GM12878 (cell line): ENCODE results near the gene ADAMTS3.

Experiments used
- CHD2 ChIP-seq: IDR thresholded peaks from 2 replicates; pipeline ENCODE4 v1.6.1; 2011; ENCODE audit warnings: low read depth, low read length, improper control_type of control experiment, borderline replicate concordance
- HDAC6 ChIP-seq: fragments of 200-600 bp; sonication (generic); IDR thresholded peaks from one replicate; pipeline ENCODE4 v1.8.0; 2017; ENCODE audit warnings: antibody characterized with exemption; ENCODE audit not compliant: unreplicated experiment
- POLR2A ChIP-seq: IDR thresholded peaks from 2 replicates; pipeline ENCODE4 v1.6.1; 2011; ENCODE audit warnings: low read depth, mild to moderate bottlenecking, low read length
- SIX5 ChIP-seq: IDR thresholded peaks from 2 replicates; pipeline ENCODE4 v1.6.1; 2011; ENCODE audit warnings: mild to moderate bottlenecking, low read depth, low read length, moderate library complexity; ENCODE audit not compliant: severe bottlenecking
- SUPT20H ChIP-seq: IDR thresholded peaks from 2 replicates; pipeline ENCODE4 v1.6.1; 2011; ENCODE audit warnings: low read depth, mild to moderate bottlenecking, low read length, moderate library complexity, borderline replicate concordance; ENCODE audit not compliant: control insufficient read depth
- ZNF622 ChIP-seq: fragments of 450-650 bp; IDR thresholded peaks from 2 replicates; pipeline ENCODE4 v1.6.1; 2017; ENCODE audit warnings: mild to moderate bottlenecking, inconsistent platforms
- TF ChIP-seq, protein P1 (sequence below), 3 experiments: IDR thresholded peaks in 2 of 3; conservative IDR thresholded peaks in 1 of 3; 2 replicates each; pipeline ENCODE4 v1.5.1; 2011; ENCODE audit warnings: low read depth in 3 of 3, low read length in 3 of 3, mild to moderate bottlenecking in 3 of 3, control low read depth in 2 of 3, moderate library complexity in 2 of 3, inconsistent platforms in 1 of 3, mixed read lengths in 1 of 3; ENCODE audit not compliant: control insufficient read depth in 2 of 3, insufficient read depth in 1 of 3; ENCODE audit errors: extremely low read depth in 1 of 3
- TF ChIP-seq, protein P2 (sequence below): fragments of 450-650 bp; IDR thresholded peaks from 2 replicates; pipeline ENCODE4 v1.6.1; 2017; ENCODE audit warnings: mild to moderate bottlenecking
- TF ChIP-seq, protein P3 (sequence below): IDR thresholded peaks from 2 replicates; pipeline ENCODE4 v1.6.1; 2012; ENCODE audit warnings: mild to moderate bottlenecking, low read depth, low read length

- TF ChIP-seq CHD2 (no peak), HDAC6 (no peak), POLR2A (no peak), SIX5 (no peak), ZNF622 (no peak), SUPT20H (no peak)
- TF ChIP-seq, protein P1, sequence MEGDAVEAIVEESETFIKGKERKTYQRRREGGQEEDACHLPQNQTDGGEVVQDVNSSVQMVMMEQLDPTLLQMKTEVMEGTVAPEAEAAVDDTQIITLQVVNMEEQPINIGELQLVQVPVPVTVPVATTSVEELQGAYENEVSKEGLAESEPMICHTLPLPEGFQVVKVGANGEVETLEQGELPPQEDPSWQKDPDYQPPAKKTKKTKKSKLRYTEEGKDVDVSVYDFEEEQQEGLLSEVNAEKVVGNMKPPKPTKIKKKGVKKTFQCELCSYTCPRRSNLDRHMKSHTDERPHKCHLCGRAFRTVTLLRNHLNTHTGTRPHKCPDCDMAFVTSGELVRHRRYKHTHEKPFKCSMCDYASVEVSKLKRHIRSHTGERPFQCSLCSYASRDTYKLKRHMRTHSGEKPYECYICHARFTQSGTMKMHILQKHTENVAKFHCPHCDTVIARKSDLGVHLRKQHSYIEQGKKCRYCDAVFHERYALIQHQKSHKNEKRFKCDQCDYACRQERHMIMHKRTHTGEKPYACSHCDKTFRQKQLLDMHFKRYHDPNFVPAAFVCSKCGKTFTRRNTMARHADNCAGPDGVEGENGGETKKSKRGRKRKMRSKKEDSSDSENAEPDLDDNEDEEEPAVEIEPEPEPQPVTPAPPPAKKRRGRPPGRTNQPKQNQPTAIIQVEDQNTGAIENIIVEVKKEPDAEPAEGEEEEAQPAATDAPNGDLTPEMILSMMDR (IDR thresholded peaks at IDR 0.05 in 2 of 3, conservative IDR thresholded peaks at IDR 0.05 in 1 of 3; ENCODE audit: control insufficient read depth in 2 of 3, extremely low read depth in 1 of 3, insufficient read depth in 1 of 3, low read depth in 3 of 3, low read length in 3 of 3): no peak
- TF ChIP-seq, protein P2, sequence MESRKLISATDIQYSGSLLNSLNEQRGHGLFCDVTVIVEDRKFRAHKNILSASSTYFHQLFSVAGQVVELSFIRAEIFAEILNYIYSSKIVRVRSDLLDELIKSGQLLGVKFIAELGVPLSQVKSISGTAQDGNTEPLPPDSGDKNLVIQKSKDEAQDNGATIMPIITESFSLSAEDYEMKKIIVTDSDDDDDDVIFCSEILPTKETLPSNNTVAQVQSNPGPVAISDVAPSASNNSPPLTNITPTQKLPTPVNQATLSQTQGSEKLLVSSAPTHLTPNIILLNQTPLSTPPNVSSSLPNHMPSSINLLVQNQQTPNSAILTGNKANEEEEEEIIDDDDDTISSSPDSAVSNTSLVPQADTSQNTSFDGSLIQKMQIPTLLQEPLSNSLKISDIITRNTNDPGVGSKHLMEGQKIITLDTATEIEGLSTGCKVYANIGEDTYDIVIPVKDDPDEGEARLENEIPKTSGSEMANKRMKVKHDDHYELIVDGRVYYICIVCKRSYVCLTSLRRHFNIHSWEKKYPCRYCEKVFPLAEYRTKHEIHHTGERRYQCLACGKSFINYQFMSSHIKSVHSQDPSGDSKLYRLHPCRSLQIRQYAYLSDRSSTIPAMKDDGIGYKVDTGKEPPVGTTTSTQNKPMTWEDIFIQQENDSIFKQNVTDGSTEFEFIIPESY: no peak
- TF ChIP-seq, protein P3, sequence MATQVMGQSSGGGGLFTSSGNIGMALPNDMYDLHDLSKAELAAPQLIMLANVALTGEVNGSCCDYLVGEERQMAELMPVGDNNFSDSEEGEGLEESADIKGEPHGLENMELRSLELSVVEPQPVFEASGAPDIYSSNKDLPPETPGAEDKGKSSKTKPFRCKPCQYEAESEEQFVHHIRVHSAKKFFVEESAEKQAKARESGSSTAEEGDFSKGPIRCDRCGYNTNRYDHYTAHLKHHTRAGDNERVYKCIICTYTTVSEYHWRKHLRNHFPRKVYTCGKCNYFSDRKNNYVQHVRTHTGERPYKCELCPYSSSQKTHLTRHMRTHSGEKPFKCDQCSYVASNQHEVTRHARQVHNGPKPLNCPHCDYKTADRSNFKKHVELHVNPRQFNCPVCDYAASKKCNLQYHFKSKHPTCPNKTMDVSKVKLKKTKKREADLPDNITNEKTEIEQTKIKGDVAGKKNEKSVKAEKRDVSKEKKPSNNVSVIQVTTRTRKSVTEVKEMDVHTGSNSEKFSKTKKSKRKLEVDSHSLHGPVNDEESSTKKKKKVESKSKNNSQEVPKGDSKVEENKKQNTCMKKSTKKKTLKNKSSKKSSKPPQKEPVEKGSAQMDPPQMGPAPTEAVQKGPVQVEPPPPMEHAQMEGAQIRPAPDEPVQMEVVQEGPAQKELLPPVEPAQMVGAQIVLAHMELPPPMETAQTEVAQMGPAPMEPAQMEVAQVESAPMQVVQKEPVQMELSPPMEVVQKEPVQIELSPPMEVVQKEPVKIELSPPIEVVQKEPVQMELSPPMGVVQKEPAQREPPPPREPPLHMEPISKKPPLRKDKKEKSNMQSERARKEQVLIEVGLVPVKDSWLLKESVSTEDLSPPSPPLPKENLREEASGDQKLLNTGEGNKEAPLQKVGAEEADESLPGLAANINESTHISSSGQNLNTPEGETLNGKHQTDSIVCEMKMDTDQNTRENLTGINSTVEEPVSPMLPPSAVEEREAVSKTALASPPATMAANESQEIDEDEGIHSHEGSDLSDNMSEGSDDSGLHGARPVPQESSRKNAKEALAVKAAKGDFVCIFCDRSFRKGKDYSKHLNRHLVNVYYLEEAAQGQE: no peak
Observed at GRCh38 chr4:72571337-72571736, 2.3 kb upstream of the ADAMTS3 start.
